Measurements from ENCODE around the gene PDLIM4.
A peak's percentile ranks its signal among the peaks of the same experiment; 100 is the strongest.

The PDLIM4 gene

GRCh38 chr5:132213666-132214065 lies 43.8 kb upstream of the PDLIM4 start:
- TF ChIP-seq, protein P1, sequence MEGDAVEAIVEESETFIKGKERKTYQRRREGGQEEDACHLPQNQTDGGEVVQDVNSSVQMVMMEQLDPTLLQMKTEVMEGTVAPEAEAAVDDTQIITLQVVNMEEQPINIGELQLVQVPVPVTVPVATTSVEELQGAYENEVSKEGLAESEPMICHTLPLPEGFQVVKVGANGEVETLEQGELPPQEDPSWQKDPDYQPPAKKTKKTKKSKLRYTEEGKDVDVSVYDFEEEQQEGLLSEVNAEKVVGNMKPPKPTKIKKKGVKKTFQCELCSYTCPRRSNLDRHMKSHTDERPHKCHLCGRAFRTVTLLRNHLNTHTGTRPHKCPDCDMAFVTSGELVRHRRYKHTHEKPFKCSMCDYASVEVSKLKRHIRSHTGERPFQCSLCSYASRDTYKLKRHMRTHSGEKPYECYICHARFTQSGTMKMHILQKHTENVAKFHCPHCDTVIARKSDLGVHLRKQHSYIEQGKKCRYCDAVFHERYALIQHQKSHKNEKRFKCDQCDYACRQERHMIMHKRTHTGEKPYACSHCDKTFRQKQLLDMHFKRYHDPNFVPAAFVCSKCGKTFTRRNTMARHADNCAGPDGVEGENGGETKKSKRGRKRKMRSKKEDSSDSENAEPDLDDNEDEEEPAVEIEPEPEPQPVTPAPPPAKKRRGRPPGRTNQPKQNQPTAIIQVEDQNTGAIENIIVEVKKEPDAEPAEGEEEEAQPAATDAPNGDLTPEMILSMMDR (IDR thresholded peaks at IDR 0.05; ENCODE audit: low read depth, low read length, missing control alignments) = no peak
- no peak overlapping the region for H3K4me3 ChIP-seq (replicated peaks; ENCODE audit: low read depth, low read length)
- no peak for DNase-seq (ENCODE audit: extremely low read depth, low read depth)

GRCh38 chr5:132214491-132214890 lies 43.0 kb upstream of the PDLIM4 start:
- TF ChIP-seq, protein P1 (IDR thresholded peaks at IDR 0.05; ENCODE audit: low read depth, low read length, missing control alignments) = no peak
- no peak for DNase-seq (ENCODE audit: extremely low read depth, low read depth)
- no peak overlapping the region for H3K4me3 ChIP-seq (replicated peaks; ENCODE audit: low read depth, low read length)

DNA sequence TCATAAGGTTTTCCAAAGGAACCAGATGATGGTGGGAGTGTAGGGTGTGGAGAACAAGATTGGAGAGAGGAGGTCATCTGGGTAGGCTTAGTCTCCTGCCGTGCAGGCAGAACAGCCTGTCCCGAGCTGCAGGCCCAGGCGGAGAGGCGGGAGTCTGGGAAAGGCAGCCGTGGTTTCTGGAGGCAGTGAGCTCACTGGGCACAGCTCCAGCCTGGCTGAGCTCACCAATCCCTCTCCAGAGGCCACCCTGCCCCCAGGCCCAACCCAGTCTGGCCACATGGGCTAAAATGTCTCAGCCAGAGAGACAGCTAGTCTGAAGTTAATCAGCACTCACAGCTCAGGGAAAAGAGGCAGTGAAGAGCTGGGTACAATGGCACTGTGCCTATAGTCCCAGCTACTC lies 42.2 kb upstream of the PDLIM4 start:
- TF ChIP-seq, protein P1 (IDR thresholded peaks at IDR 0.05; ENCODE audit: low read depth, low read length, missing control alignments) = no peak
- DNase-seq (ENCODE audit: extremely low read depth, low read depth) = peak; percentile 91

GRCh38 chr5:132218321-132218720 lies 39.2 kb upstream of the PDLIM4 start:
- no peak for DNase-seq (ENCODE audit: extremely low read depth, low read depth)
- TF ChIP-seq, protein P1 (IDR thresholded peaks at IDR 0.05; ENCODE audit: low read depth, low read length, missing control alignments) = no peak
- no peak overlapping the region for H3K4me3 ChIP-seq (replicated peaks; ENCODE audit: low read depth, low read length)

More for the DNA sequence above, 42.2 kb upstream of the PDLIM4 start:
- H3K4me3 ChIP-seq (replicated peaks; ENCODE audit: low read depth, low read length) = no peak overlapping the region

- TF ChIP-seq, protein P1 (IDR thresholded peaks at IDR 0.05; ENCODE audit: low read depth, low read length, missing control alignments) = no peak
- no peak for DNase-seq (ENCODE audit: extremely low read depth, low read depth)
Observed at GRCh38 chr5:132219289-132219970, 38.1 kb upstream of the PDLIM4 start.

GRCh38 chr5:132219981-132220380 lies 37.5 kb upstream of the PDLIM4 start:
- H3K4me3 ChIP-seq (replicated peaks; ENCODE audit: low read depth, low read length) = no peak overlapping the region
- TF ChIP-seq, protein P1 (IDR thresholded peaks at IDR 0.05; ENCODE audit: low read depth, low read length, missing control alignments) = no peak
- no peak for DNase-seq (ENCODE audit: extremely low read depth, low read depth)

More at GRCh38 chr5:132219289-132219970, 38.1 kb upstream of the PDLIM4 start:
- no peak overlapping the region for H3K4me3 ChIP-seq (replicated peaks; ENCODE audit: low read depth, low read length)

DNA sequence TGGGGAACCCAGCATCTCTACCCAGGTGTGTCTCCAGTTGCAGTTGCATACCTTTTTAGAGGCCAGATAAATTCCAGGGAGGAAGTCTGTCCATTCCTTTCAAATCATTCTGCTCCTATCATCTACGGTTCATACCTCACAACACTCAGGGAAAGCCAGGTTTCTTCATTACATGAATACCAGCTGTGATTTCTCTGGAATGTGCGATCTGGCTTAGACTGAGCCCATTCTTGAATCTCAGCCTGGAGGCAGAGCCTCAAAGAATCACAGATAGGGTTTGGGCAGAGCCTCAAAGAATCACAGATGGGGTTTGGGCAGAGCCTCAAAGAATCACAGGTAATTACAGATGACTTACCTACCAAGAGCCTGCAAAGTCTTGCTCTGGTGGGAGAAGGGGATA lies 37.0 kb upstream of the PDLIM4 start:
- TF ChIP-seq, protein P1 (IDR thresholded peaks at IDR 0.05; ENCODE audit: low read depth, low read length, missing control alignments) = no peak
- no peak for DNase-seq (ENCODE audit: extremely low read depth, low read depth)

More for the DNA sequence above, 37.0 kb upstream of the PDLIM4 start:
- H3K4me3 ChIP-seq (replicated peaks; ENCODE audit: low read depth, low read length) = no peak overlapping the region

All from HFF-Myc (cell line).